Globus pallidus (tissue), 1 donor: ENCODE results near the gene PLD1.
"Not testable (repeated sequence)": the region's sequence is repeated elsewhere in the genome, so short reads cannot be mapped to it uniquely, and the experiment has no call there.

Experiments used
- DNase-seq: peaks from one replicate; pipeline ENCODE4 v3.0.0-alpha.2; 2015; ENCODE audit warnings: low spot score

The PLD1 gene

GRCh38 chr3:171615281-171615680, 195.0 kb downstream of the PLD1 start:
- no peak for DNase-seq

GRCh38 chr3:171614318-171614921, 195.9 kb downstream of the PLD1 start:
- DNase-seq: peak; percentile 64

- DNase-seq: no peak
Observed at GRCh38 chr3:171607452-171607851, 202.8 kb downstream of the PLD1 start.

- no peak for DNase-seq
Observed at GRCh38 chr3:171606151-171606751, 204.0 kb downstream of the PLD1 start.

GRCh38 chr3:171604370-171604769, 205.9 kb downstream of the PLD1 start:
- no peak for DNase-seq

- no peak for DNase-seq
Observed at GRCh38 chr3:171602072-171602471, 208.2 kb downstream of the PLD1 start.

GRCh38 chr3:171600030-171600429, 210.3 kb downstream of the PLD1 start:
- no peak for DNase-seq

GRCh38 chr3:171598990-171599389, 211.3 kb downstream of the PLD1 start:
- DNase-seq: no peak

GRCh38 chr3:171592786-171593185, 217.5 kb downstream of the PLD1 start:
- DNase-seq: no peak

GRCh38 chr3:171591070-171591469, 219.2 kb downstream of the PLD1 start:
- DNase-seq: no peak

GRCh38 chr3:171586274-171586673, 224.0 kb downstream of the PLD1 start:
- DNase-seq: no peak

GRCh38 chr3:171585039-171585438, 225.2 kb downstream of the PLD1 start:
- no peak for DNase-seq

GRCh38 chr3:171584100-171584499, 226.2 kb downstream of the PLD1 start:
- DNase-seq: no peak

GRCh38 chr3:171574556-171575240, 235.6 kb downstream of the PLD1 start:
- no peak for DNase-seq

GRCh38 chr3:171569571-171570132, 240.6 kb downstream of the PLD1 start:
- no peak for DNase-seq

GRCh38 chr3:171568766-171569165, 241.5 kb downstream of the PLD1 start:
- no peak for DNase-seq

GRCh38 chr3:171566803-171567422, 243.4 kb downstream of the PLD1 start:
- peak; percentile 48 for DNase-seq

GRCh38 chr3:171565481-171566058, 244.7 kb downstream of the PLD1 start:
- DNase-seq: no peak

GRCh38 chr3:171564748-171565480, 245.4 kb downstream of the PLD1 start:
- DNase-seq: no peak

- DNase-seq: no peak
Observed at GRCh38 chr3:171563298-171563697, 247.0 kb downstream of the PLD1 start.

- DNase-seq: not testable (repeated sequence)
Observed at GRCh38 chr3:171562459-171562858, 247.8 kb downstream of the PLD1 start.
